NCI-H460 (cell line): ENCODE data around the gene SLC22A9. TPM values are rescaled to one million over a fixed set of nuclear protein-coding genes. Genes with fewer than 3 reads are reported as not detected.
"Not testable (repeated sequence)": the region's sequence is repeated elsewhere in the genome, so short reads cannot be mapped to it uniquely, and the experiment has no call there.

Source experiments
- DNase-seq: peaks from one replicate; pipeline ENCODE4 v3.0.0-alpha.2; 2016; ENCODE audit warnings: low read depth; ENCODE audit errors: extremely low read depth
- polyA plus RNA-seq: library from polyadenylated mRNA; depleted of rRNA; stranded (reverse); fragments of >200 nt; gene quantifications from 2 replicates; pipeline ENCODE4 v1.2.3, GENCODE V29; 2014; cell fraction: nucleus; rRNA removed
- total RNA-seq: library from RNA; depleted of rRNA; stranded (reverse); fragments of >200 nt; shearing (Covaris generic); gene quantifications from 2 replicates; pipeline ENCODE4 v1.2.3, GENCODE V29; 2014; rRNA removed

Gene SLC22A9
- not detected in 2 replicates for total RNA-seq
- not detected in 2 replicates for polyA plus RNA-seq

DNA sequence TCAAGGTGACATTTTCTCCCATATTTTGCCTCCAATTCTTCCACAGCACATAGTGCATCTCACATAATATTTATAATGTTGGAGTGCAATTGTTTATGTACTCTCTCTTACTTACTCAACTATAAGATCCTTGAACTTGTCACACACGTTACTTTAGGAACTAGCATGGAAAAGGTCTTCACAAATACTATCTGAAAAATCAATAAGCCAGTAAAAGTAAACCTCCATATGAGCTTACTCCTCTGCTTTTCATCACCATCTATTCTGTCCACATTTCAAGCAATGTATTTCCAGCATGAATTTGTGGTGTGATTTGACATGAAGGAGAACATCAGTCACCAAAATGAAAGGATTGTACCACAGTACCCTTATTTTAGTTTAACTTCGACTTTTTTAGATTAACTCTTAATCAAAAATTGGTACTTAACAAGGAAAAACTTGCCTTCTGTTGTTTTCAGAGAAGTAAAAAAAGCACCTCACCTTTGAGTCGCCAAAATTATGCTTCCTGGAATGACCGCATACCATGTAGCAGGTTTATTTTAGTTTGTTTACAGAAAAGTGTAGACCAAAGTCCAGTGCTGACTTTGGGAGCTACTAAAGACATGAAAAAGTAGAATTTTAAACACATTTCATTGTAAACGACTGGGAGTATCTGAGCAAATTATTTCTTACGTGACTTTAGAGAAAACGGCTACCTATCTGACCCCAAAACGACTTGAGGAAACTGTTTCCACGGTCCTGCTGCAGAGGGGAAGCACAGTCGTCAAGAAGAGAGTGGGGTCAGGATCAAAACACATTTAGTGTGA, at the start of gene SLC22A9:
TSS of gene SLC22A9 (plus strand) at position 621 of the 806 bp plus-strand sequence. CDS start 272 bp downstream, outside the sequence.
- no peak for DNase-seq

- DNase-seq: no peak
Observed at GRCh38 chr11:63321723-63322122, 47.9 kb upstream of the SLC22A9 start.

DNA sequence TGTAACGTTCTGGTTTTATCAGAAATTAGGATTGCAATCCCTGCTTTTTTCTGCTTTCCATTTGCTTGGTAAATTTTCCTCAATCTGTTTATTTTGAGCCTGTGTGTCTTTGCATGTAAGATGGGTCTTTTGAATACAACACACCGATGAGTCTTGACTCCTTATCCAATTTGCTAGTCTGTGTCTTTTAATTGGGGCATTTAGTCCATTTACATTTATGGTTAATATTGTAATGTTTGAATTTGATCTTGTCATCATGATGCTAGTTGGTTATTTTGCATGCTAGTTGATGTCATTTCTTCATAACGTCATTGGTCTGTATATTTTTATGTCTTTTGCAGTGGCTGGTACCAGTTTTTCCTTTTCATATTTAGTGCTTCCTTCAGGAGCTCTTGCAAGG, 34.5 kb upstream of the SLC22A9 start:
- DNase-seq: not testable (repeated sequence)

GRCh38 chr11:63337070-63337469, 32.5 kb upstream of the SLC22A9 start:
- no peak for DNase-seq

- no peak for DNase-seq
Observed at GRCh38 chr11:63343130-63343529, 26.5 kb upstream of the SLC22A9 start.

DNA sequence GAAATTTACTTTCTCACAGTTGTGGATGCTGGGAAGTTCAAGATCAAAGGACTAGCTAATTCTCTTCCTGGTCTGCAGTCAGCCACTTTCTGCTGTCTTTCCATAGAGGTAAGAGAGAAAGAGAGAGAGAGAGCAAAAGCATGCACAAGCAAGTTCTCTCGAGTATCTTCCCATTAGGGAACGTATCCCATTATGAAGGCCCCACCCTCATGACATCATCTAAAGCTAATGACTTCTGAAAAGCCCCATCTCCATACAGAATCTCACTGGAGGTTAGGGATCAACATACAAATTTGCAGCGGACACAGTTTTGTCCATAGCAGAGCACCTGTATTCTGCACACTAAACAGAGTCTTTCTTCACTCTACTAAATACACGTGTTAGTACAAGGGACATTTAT, 17.4 kb upstream of the SLC22A9 start:
- no peak for DNase-seq

- DNase-seq: no peak
Observed at GRCh38 chr11:63362196-63362793, 7.3 kb upstream of the SLC22A9 start.

GRCh38 chr11:63369971-63370588, 495 bp downstream of the SLC22A9 start:
- DNase-seq: no peak

GRCh38 chr11:63371396-63371795, 1.8 kb downstream of the SLC22A9 start:
- no peak for DNase-seq

DNA sequence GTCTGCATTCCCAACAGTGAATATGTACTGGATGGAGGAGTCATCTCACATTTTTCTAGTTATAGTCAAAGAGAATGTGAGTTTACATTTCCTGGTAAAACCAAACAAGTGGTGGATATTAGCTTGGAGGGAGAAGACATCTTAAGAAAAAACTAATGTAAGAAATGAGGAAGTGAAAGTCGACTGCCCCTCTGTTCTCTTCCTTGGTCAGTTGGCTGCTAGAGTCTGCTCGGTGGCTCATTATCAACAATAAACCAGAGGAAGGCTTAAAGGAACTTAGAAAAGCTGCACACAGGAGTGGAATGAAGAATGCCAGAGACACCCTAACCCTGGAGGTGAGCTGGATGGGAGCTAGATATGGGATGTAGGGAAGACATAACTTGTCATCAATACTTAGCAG, 5.8 kb downstream of the SLC22A9 start:
- no peak for DNase-seq

DNA sequence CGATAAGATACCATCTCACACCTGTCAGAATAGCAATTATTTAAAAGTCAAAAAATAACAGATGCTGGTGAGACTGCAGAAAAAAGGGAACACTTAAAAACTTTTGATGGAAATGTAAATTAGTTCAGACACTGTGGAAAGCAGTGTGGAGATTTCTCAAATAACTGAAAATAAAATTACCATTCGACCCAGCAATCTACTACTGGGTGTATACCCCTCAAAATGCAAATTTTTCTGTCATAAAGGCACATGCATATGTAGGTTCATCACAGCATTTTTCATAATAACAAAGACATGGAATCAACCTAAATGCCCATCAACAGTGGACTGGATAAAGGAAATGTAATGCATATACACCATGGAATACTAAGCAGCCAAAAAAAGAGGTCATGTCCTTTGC, 10.5 kb downstream of the SLC22A9 start:
- DNase-seq: no peak

DNA sequence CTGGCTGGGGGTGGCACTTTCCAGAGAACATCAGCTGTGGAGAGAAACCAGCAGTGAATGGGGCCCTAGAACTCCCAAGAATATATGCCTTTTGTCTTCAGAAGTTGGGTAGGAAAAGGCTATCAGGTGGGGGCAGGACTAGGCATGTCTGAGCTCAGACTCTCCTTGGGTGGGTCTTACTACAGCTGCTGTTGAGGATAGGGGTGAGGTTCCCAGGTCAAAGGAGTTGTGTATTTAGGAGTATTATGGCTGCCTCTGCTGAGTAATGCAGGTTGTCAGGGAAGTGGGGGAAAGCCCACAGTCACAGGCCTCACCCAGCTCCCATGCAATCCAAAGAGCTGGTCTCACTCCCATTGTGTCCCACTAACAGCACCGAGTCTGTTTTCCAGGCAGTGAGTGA, 26.1 kb downstream of the SLC22A9 start:
- DNase-seq: no peak

DNA sequence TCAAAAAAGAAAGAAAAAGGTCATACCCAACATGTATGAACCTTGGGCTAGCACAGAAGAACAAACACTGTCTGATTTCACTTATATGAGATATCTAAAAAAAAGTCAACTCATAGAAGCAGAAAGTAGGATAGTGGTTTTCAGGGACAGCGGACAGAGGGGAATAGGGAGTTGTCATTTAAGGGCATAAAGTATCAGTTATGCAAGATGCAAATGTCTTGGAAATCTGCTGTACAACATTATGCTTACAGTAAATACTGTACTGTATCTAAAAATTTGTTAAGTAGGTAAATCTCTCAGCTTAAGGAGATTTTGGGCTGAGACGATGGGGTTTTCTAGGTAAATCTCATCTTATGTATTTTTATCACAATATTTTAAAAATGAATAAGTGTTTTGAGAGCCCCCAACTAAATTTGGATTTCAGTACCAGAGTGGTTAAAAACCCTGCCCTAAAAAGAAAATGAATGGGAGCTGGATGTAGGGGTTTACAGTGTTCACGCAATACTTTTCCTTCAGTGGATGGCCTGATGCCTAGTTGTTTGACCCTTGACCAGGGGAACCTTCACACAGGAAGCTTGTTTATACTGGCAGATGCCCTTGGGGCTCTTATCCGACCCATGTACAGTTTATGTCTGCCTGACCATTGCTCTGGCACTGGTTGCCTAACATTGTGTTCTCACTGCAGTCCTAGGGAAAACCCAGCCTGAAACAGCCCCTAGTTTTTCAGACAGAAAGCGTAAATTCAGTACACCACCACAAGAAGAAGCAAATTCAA, 34.8 kb downstream of the SLC22A9 start:
- no peak for DNase-seq

DNA sequence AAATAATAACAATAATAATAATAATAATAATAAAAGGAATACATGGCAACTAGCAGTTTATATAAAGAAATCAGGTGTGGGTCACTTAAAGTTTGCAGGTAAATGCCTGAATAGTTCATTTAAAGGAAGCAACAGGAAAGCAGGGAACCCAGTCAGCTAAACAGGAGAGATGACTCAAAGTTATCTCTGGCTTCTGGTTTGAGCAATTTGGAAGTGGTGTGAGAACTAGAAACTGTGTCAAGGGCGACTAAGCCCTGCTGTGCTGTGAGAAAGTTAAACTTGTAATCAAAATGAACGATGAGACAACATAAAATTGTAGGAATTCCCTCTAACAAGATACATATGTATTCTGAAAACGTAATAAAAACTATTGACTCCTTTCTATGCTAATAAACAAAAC, 35.5 kb downstream of the SLC22A9 start:
- DNase-seq: no peak

- DNase-seq: no peak
Observed at GRCh38 chr11:63406458-63406857, 36.9 kb downstream of the SLC22A9 start.

- DNase-seq: no peak
Observed at GRCh38 chr11:63417174-63417852, 47.7 kb downstream of the SLC22A9 start.

- DNase-seq: no peak
Observed at GRCh38 chr11:63427971-63428508, 58.5 kb downstream of the SLC22A9 start.

DNA sequence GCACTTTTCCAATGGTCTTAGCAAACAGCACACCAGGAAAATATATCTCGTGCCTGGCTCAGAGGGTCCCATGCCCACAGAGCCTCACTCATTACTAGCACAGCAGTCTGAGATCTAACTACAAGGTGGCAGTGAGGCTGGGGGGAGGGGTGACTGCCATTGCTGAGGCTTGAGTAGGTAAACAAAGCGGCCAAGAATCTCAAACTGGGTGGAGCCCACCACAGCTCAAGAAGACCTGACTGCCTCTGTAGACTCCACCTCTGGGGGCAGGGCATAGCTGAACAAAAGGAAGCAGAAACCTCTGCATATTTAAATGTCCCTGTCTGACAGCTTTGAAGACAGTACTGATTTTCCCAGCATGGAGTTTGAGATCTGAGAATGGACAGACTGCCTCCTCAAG, 61.1 kb downstream of the SLC22A9 start:
- DNase-seq: not testable (repeated sequence)

GRCh38 chr11:63435351-63435750, 65.8 kb downstream of the SLC22A9 start:
- not testable (repeated sequence) for DNase-seq

- not testable (repeated sequence) for DNase-seq
Observed at GRCh38 chr11:63435831-63436230, 66.2 kb downstream of the SLC22A9 start.
